Measurements from ENCODE around the gene MYZAP. TPM values are rescaled to one million over a fixed set of nuclear protein-coding genes. Genes with fewer than 3 reads are reported as not detected.

MYZAP gene
- total and polyA plus RNA-seq, 2 of the 8 experiments (the other 6 are each of a cell fraction or from before 2014, with no cell fraction given), result 0.41 to 0.65 TPM

DNA sequence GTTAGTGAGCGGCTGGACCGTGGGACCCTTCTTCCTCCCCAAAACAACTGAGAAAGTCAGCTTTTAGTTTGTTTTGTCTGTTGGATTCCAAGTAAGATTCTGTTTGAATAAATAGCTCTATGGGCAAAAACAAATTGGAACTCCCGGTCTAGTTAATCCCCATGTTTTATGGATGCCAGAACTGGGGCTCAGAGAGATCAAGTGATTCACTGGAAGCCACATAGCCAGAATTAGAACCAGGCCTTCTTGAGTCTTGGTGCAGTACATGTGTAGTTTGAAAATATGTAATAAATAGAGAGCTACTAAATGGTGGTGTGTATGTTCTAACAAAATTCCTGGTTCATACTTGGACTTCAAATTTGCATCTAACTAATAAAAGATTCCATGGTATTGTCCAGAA lies 85.5 kb downstream of the MYZAP start:
- H3K79me2 ChIP-seq (ENCODE audit: control insufficient read depth in 1 of 2, insufficient read depth in 2 of 2, low read length in 2 of 2), result no peaks in the 10 kb centered on the region
- no peak overlapping the region for H2BK5ac ChIP-seq (ENCODE audit: low read depth, low read length)
- H3K23me2 ChIP-seq (ENCODE audit: low read depth, low read length), result no peaks in the 10 kb centered on the region
- no peaks in the 10 kb centered on the region for H3K27me3 ChIP-seq (replicated peaks in 1 of 4; ENCODE audit: control insufficient read depth in 3 of 4, extremely low read depth in 1 of 4, insufficient read depth in 3 of 4, low read length in 3 of 4)
- no peak overlapping the region for H2AFZ ChIP-seq (ENCODE audit: low read length)
- FAIRE-seq, result no peak
- H3K4me3 ChIP-seq (ENCODE audit: extremely low read depth in 1 of 4, insufficient read depth in 2 of 4, low read depth in 3 of 4, low read length in 4 of 4), result no peak overlapping the region
- H3K4me1 ChIP-seq (replicated peaks in 1 of 4; ENCODE audit: control insufficient read depth in 3 of 4, insufficient read depth in 4 of 4, low read length in 3 of 4), result no peaks in the 10 kb centered on the region
- H2BK15ac ChIP-seq (ENCODE audit: low read length), result no peak overlapping the region
- H2BK20ac ChIP-seq (ENCODE audit: low read length), result no peak overlapping the region
- no peak overlapping the region for H4K8ac ChIP-seq (ENCODE audit: extremely low read depth, insufficient read depth, low read length)
- no peak overlapping the region for H2AK5ac ChIP-seq (ENCODE audit: low read depth, low read length)
- H3K23ac ChIP-seq (ENCODE audit: insufficient read length), result no peak overlapping the region
- no peak overlapping the region for H3K56ac ChIP-seq (replicated peaks; ENCODE audit: insufficient read length, low read depth, low read length)
- H3K18ac ChIP-seq (ENCODE audit: extremely low read depth, low read length), result no peak overlapping the region
- H2BK120ac ChIP-seq (replicated peaks; ENCODE audit: low read depth, low read length), result no peak overlapping the region
- CTCF ChIA-PET (ENCODE audit: partially characterized antibody), result interaction anchor here (0.6 to 2.3 kb wide), 7 partner anchors 8 to 244 kb away, joined by 3 to 10 read pairs (median 4); no protein-coding TSS in a partner anchor
- H3K14ac ChIP-seq (ENCODE audit: insufficient read length), result no peak overlapping the region
- no peak overlapping the region for H3K27ac ChIP-seq (ENCODE audit: low read depth, low read length)
- no peaks in the 10 kb centered on the region for H4K20me1 ChIP-seq (replicated peaks in 1 of 2; ENCODE audit: control insufficient read depth in 1 of 2, insufficient read depth in 2 of 2, low read length in 2 of 2)
- H2BK12ac ChIP-seq (ENCODE audit: low read depth, low read length), result no peak overlapping the region
- no peak overlapping the region for H3K4me2 ChIP-seq (ENCODE audit: insufficient read depth in 1 of 2, low read depth in 2 of 2, low read length in 2 of 2)
- no peak overlapping the region for H3K9ac ChIP-seq (replicated peaks in 1 of 4; ENCODE audit: extremely low read depth in 1 of 4, low read depth in 3 of 4, low read length in 3 of 4)
- no peaks in the 10 kb centered on the region for H3K79me1 ChIP-seq (ENCODE audit: low read depth, low read length)
- WGBS, 2 experiments (ENCODE audit: extremely low coverage in 1 of 2, insufficient coverage in 1 of 2, insufficient read length in 1 of 2, insufficient replicate concordance in 2 of 2, low coverage in 1 of 2, low lambda C conversion rate in 2 of 2, missing lambda C conversion rate in 1 of 2), result 93% methylated on average over 3 of the region's 3 CpGs; no CpG with 5 or more reads in 1 of the 2 experiments
- DNase-seq (ENCODE audit: low read depth in 1 of 2, low spot score in 2 of 2), result no peak
- H3K9me3 ChIP-seq (ENCODE audit: insufficient read depth in 2 of 2, low read depth in 1 of 2, low read length in 1 of 2), result no peaks in the 10 kb centered on the region
- no peaks in the 10 kb centered on the region for H3K36me3 ChIP-seq (ENCODE audit: control insufficient read depth in 2 of 4, insufficient read depth in 4 of 4, low read length in 3 of 4)
- POLR2A ChIA-PET (ENCODE audit: partially characterized antibody), result interaction anchor here (0.6 to 1.6 kb wide), 2 partner anchors 30 to 34 kb away, joined by 3 to 12 read pairs; partner anchors contain the start of gene POLR2M
- no peak overlapping the region for H4K5ac ChIP-seq (ENCODE audit: insufficient read length, low read depth, low read length)
- H3K4ac ChIP-seq (replicated peaks; ENCODE audit: insufficient read length, low read depth, low read length), result no peak overlapping the region
- no peak overlapping the region for H4K91ac ChIP-seq (replicated peaks; ENCODE audit: insufficient read length, low read length)
- no peak for TF ChIP-seq EGR1 (IDR thresholded peaks at IDR 0.05; ENCODE audit: borderline replicate concordance, low read depth, low read length)
- no peak for TF ChIP-seq RAD21 (IDR thresholded peaks at IDR 0.05 in 1 of 2, conservative IDR thresholded peaks at IDR 0.05 in 1 of 2; ENCODE audit: low read depth in 2 of 2, low read length in 2 of 2)
- TF ChIP-seq RBBP5 (IDR thresholded peaks at IDR 0.05; ENCODE audit: borderline replicate concordance, low read depth, low read length), result no peak
- TF ChIP-seq SP4 (IDR thresholded peaks at IDR 0.05; ENCODE audit: low read length), result no peak
- no peak for TF ChIP-seq GTF2F1 (IDR thresholded peaks at IDR 0.05; ENCODE audit: borderline replicate concordance, low read depth, low read length)
- no peak for TF ChIP-seq SIN3A (conservative IDR thresholded peaks at IDR 0.05 in 1 of 2, IDR thresholded peaks at IDR 0.05 in 1 of 2; ENCODE audit: low read depth in 1 of 2, low read length in 2 of 2)
- TF ChIP-seq CEBPB (IDR thresholded peaks at IDR 0.05; ENCODE audit: low read depth, low read length), result no peak
- TF ChIP-seq, protein P1, sequence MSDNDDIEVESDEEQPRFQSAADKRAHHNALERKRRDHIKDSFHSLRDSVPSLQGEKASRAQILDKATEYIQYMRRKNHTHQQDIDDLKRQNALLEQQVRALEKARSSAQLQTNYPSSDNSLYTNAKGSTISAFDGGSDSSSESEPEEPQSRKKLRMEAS (IDR thresholded peaks at IDR 0.05), result no peak
- TF ChIP-seq, protein P2, sequence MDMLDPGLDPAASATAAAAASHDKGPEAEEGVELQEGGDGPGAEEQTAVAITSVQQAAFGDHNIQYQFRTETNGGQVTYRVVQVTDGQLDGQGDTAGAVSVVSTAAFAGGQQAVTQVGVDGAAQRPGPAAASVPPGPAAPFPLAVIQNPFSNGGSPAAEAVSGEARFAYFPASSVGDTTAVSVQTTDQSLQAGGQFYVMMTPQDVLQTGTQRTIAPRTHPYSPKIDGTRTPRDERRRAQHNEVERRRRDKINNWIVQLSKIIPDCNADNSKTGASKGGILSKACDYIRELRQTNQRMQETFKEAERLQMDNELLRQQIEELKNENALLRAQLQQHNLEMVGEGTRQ (IDR thresholded peaks at IDR 0.05; ENCODE audit: low read length), result no peak
- TF ChIP-seq ATF2 (IDR thresholded peaks at IDR 0.05; ENCODE audit: low read length), result no peak

All from H1 (cell line).